ENCODE results near the gene DNAJC16. TPM values are rescaled to one million over a fixed set of nuclear protein-coding genes. Genes with fewer than 3 reads are reported as not detected.

DNAJC16 gene
- total and polyA plus RNA-seq, 9 of the 15 experiments (the other 6 are each of a cell fraction or from before 2014, with no cell fraction given), result 6.9 to 16.8 (median 12.8) TPM

GRCh38 chr1:15524283-15525049 lies 2.2 kb upstream of the DNAJC16 start (continued):
- TF ChIP-seq ATF2 (CRISPR knock-in tag; IDR thresholded peaks at IDR 0.05) (0 out of 2 replicates have a peak, but pooled peaks have one; percentile 67), ZNF165 (CRISPR knock-in tag; IDR thresholded peaks at IDR 0.05; ENCODE audit: borderline replicate concordance) (no peak), FOXJ3 (CRISPR knock-in tag; IDR thresholded peaks at IDR 0.05) (no peak), EP300 (IDR thresholded peaks at IDR 0.05; ENCODE audit: low read length) (peak; percentile 35; the same call in 1 of the 2 replicates), GMEB1 (CRISPR knock-in tag; IDR thresholded peaks at IDR 0.05) (peak; percentile 86), MAZ (CRISPR knock-in tag; conservative IDR thresholded peaks at IDR 0.05 in 1 of 2, IDR thresholded peaks at IDR 0.05 in 1 of 2) (peak; percentile 52 to 89; a peak in 3 of 4 replicates), ZNF644 (tag; IDR thresholded peaks at IDR 0.05; ENCODE audit: low read depth) (no peak), SREBF1 (IDR thresholded peaks at IDR 0.05; ENCODE audit: borderline replicate concordance, low read depth, low read length) (0 out of 2 replicates have a peak, but pooled peaks have one; percentile 18), ILK (tag; IDR thresholded peaks at IDR 0.05; ENCODE audit: borderline replicate concordance, low read depth) (no peak), CBX3 (IDR thresholded peaks at IDR 0.05; ENCODE audit: borderline replicate concordance in 1 of 2, low read length in 2 of 2) (no peak), NFE2 (IDR thresholded peaks at IDR 0.05; ENCODE audit: low read depth) (0 out of 2 replicates have a peak, but pooled peaks have one; percentile 34), HNRNPL (IDR thresholded peaks at IDR 0.05; ENCODE audit: low read depth, low read length) (no peak), ZNF12 (CRISPR knock-in tag; IDR thresholded peaks at IDR 0.05) (no peak), RBFOX2 (IDR thresholded peaks at IDR 0.05; ENCODE audit: low read depth, low read length) (0 out of 2 replicates have a peak, but pooled peaks have one; percentile 52), ADNP (tag; IDR thresholded peaks at IDR 0.05) (no peak), POLR3G (IDR thresholded peaks at IDR 0.05; ENCODE audit: extremely low read depth, insufficient read length, insufficient replicate concordance) (no peak), ZNF174 (CRISPR knock-in tag; IDR thresholded peaks at IDR 0.05) (no peak), STAT5B (CRISPR knock-in tag; IDR thresholded peaks at IDR 0.05) (no peak), MED1 (CRISPR knock-in tag; IDR thresholded peaks at IDR 0.05; ENCODE audit: borderline replicate concordance) (no peak), PCBP1 (IDR thresholded peaks at IDR 0.05; ENCODE audit: low read depth, low read length, poor library complexity, severe bottlenecking) (no peak), ZNF77 (CRISPR knock-in tag; IDR thresholded peaks at IDR 0.05) (no peak), ZC3H8 (IDR thresholded peaks at IDR 0.05) (no peak), RAD51 (IDR thresholded peaks at IDR 0.05; ENCODE audit: borderline replicate concordance, low read depth) (no peak), ELK1 (CRISPR knock-in tag; IDR thresholded peaks at IDR 0.05) (no peak), KDM5B (IDR thresholded peaks at IDR 0.05; ENCODE audit: insufficient replicate concordance, low read depth, low read length) (no peak)

Data from K562 (cell line).